Endodermal cell (in vitro differentiated cells): Measurements from ENCODE around the gene UBE2H. TPM values are rescaled to one million over a fixed set of nuclear protein-coding genes. Genes with fewer than 3 reads are reported as not detected.

Experiments
- DNase-seq: peaks from one replicate; pipeline ENCODE4 v3.0.0-alpha.2; 2017
- H3K27ac ChIP-seq: 2 replicates; pipeline ENCODE4 v1.5.1; 2013; ENCODE audit warnings: mild to moderate bottlenecking, low read depth, low read length, moderate library complexity
- H3K27me3 ChIP-seq: 2 replicates; pipeline ENCODE4 v1.6.1; 2013; ENCODE audit warnings: mild to moderate bottlenecking, low read length, moderate library complexity; ENCODE audit not compliant: insufficient read depth, control insufficient read depth, poor library complexity, severe bottlenecking
- H3K36me3 ChIP-seq: 2 replicates; pipeline ENCODE4 v1.7.0; 2013; ENCODE audit warnings: mild to moderate bottlenecking, low read length, moderate library complexity; ENCODE audit not compliant: control insufficient read depth, insufficient read depth
- H3K4me1 ChIP-seq: one replicate; pipeline ENCODE4 v1.7.0; 2013; ENCODE audit warnings: low read length; ENCODE audit not compliant: control insufficient read depth, insufficient read depth
- H3K4me3 ChIP-seq: 2 replicates; pipeline ENCODE4 v1.5.1; 2013; ENCODE audit warnings: mild to moderate bottlenecking, low read length, moderate library complexity
- H3K9ac ChIP-seq: 2 replicates; pipeline ENCODE4 v1.6.1; 2013; ENCODE audit warnings: mild to moderate bottlenecking, low read length, moderate library complexity; ENCODE audit not compliant: poor library complexity, severe bottlenecking; ENCODE audit errors: extremely low read depth
- H3K9me3 ChIP-seq: 2 replicates; pipeline ENCODE4 v1.6.1; 2013; ENCODE audit warnings: mild to moderate bottlenecking, low read length, moderate library complexity; ENCODE audit not compliant: control insufficient read depth
- H3K27ac Mint-ChIP-seq: 2 replicates; pipeline ENCODE4 v1.8.0; 2020; ENCODE audit warnings: mixed read lengths
- H3K27me3 Mint-ChIP-seq: 2 replicates; pipeline ENCODE4 v1.8.0; 2021; ENCODE audit warnings: mild to moderate bottlenecking, mixed read lengths; ENCODE audit not compliant: insufficient read depth
- H3K36me3 Mint-ChIP-seq: 2 replicates; pipeline ENCODE4 v1.8.0; 2020; ENCODE audit warnings: low read depth, mixed read lengths
- H3K4me1 Mint-ChIP-seq: 2 replicates; pipeline ENCODE4 v1.8.0; 2020; ENCODE audit warnings: mixed read lengths
- H3K4me3 Mint-ChIP-seq: 2 replicates; pipeline ENCODE4 v1.8.0; 2020; ENCODE audit warnings: mild to moderate bottlenecking, moderate library complexity, mixed read lengths
- H3K9me3 Mint-ChIP-seq: 2 replicates; pipeline ENCODE4 v1.8.0; 2020; ENCODE audit warnings: mild to moderate bottlenecking, mixed read lengths
- CTCF ChIP-seq: fragments of 200-600 bp; sonication (generic); conservative IDR thresholded peaks from 2 replicates; pipeline ENCODE4 v1.5.0; 2021; ENCODE audit warnings: antibody characterized with exemption, mild to moderate bottlenecking
- WGBS, 2 experiments: methylation state at CpG; one replicate each; pipeline versions ENCODE4 v1.1.5 to v1.1.7; 2013; ENCODE audit warnings: missing lambda C conversion rate in 2 of 2, mixed read lengths in 1 of 2; ENCODE audit not compliant: insufficient coverage in 1 of 2, insufficient read length in 1 of 2; 5-methylcytosine and 5-hydroxymethylcytosine counted together
- total RNA-seq, 2 donors: library from RNA; stranded (reverse); fragmentation: NEBNext Ultra II Directional in 1 of 2; extraction: Animal tissue kit (Norgen Biotek cat#: 25700) in 1 of 2; gene quantifications; 2 replicates in 1 of 2; 3 replicates in 1 of 2; pipeline ENCODE4 v1.2.1, GENCODE V29; 2021

UBE2H gene
- total RNA-seq, 2 donors from 2014 or later: 74.5 to 74.7 TPM

- no peak for TF ChIP-seq CTCF
- no peaks in the 10 kb centered on the region for H3K4me1 Mint-ChIP-seq
- Histone ChIP-seq H3K27ac (no peak overlapping the region), H3K9ac (no peak overlapping the region), H3K9me3 (no peaks in the 10 kb centered on the region), H3K27me3 (no peaks in the 10 kb centered on the region), H3K36me3 (no peaks in the 10 kb centered on the region), H3K4me1 (no peaks in the 10 kb centered on the region), H3K4me3 (no peak overlapping the region)
- peak; percentile 40 for DNase-seq
- WGBS, 2 experiments: 89 to 92% methylated on average over 5 to 7 of the region's 7 CpGs
- no peak overlapping the region for H3K4me3 Mint-ChIP-seq
- H3K9me3 Mint-ChIP-seq: no peaks in the 10 kb centered on the region
- no peak overlapping the region for H3K27ac Mint-ChIP-seq
- peaks cover 6% of the 10 kb centered on the region for H3K27me3 Mint-ChIP-seq
- H3K36me3 Mint-ChIP-seq: no peaks in the 10 kb centered on the region
Measured at GRCh38 chr7:129800901-129801300, 151.9 kb downstream of the UBE2H start.

GRCh38 chr7:129799350-129799955 is 153.3 kb downstream of the UBE2H start:
- Histone ChIP-seq H3K4me1 (no peaks in the 10 kb centered on the region), H3K27me3 (no peaks in the 10 kb centered on the region), H3K36me3 (no peaks in the 10 kb centered on the region), H3K9me3 (no peaks in the 10 kb centered on the region), H3K9ac (no peak overlapping the region), H3K27ac (no peak overlapping the region), H3K4me3 (no peak overlapping the region)
- 85 to 100% methylated on average over 3 to 13 of the region's 13 CpGs for WGBS, 2 experiments
- Mint-ChIP-seq H3K36me3 (no peaks in the 10 kb centered on the region), H3K27me3 (peaks cover 6% of the 10 kb centered on the region), H3K4me3 (no peak overlapping the region), H3K9me3 (no peaks in the 10 kb centered on the region), H3K4me1 (no peaks in the 10 kb centered on the region), H3K27ac (no peak overlapping the region)
- DNase-seq: peak; percentile 52
- no peak for TF ChIP-seq CTCF

- Histone ChIP-seq H3K36me3 (no peaks in the 10 kb centered on the region), H3K27me3 (no peaks in the 10 kb centered on the region), H3K9me3 (no peaks in the 10 kb centered on the region), H3K4me3 (no peak overlapping the region), H3K27ac (no peak overlapping the region), H3K4me1 (no peaks in the 10 kb centered on the region), H3K9ac (no peak overlapping the region)
- 94 to 98% methylated on average over 10 to 16 of the region's 16 CpGs for WGBS, 2 experiments
- H3K27me3 Mint-ChIP-seq: peaks cover 8% of the 10 kb centered on the region
- H3K36me3 Mint-ChIP-seq: no peaks in the 10 kb centered on the region
- H3K9me3 Mint-ChIP-seq: no peaks in the 10 kb centered on the region
- H3K27ac Mint-ChIP-seq: no peak overlapping the region
- no peak for TF ChIP-seq CTCF
- H3K4me3 Mint-ChIP-seq: no peak overlapping the region
- DNase-seq: peak; percentile 40
- peaks cover 2% of the 10 kb centered on the region for H3K4me1 Mint-ChIP-seq
Measured at GRCh38 chr7:129798616-129799349, 154.0 kb downstream of the UBE2H start.
